ENCODE data around the gene MBLAC1. TPM values are rescaled to one million over a fixed set of nuclear protein-coding genes. Genes with fewer than 3 reads are reported as not detected.
A peak's percentile ranks its signal among the peaks of the same experiment; 100 is the strongest.

Gene MBLAC1
- total RNA-seq, 1 experiment from 2014 or later: 1.4 TPM

DNA sequence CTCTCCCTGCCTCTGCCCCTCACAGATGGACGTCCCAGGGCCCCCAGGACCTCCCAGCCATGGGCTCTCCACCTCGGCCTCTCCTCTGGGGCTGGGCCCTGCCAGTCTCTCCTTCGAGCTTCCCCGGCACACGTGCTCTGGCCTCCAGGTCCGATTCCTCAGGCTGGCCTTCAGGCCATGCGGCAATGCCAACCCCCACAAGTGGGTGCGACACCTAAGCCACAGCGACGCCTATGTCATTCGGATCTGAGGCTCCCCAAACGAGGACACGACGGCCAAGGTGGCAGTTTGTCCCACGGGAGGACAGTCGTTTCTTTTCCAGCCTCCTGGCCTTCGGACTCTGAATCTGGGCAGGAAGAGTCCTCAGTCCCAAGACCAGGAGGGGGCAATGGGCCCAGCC is 20.1 kb upstream of the MBLAC1 start:
- H3K9me3 ChIP-seq (replicated peaks): no peaks in the 10 kb centered on the region
- H3K4me3 ChIP-seq: no peak overlapping the region
- H3K4me1 ChIP-seq: no peaks in the 10 kb centered on the region
- H3K27me3 ChIP-seq: no peaks in the 10 kb centered on the region
- no peak for DNase-seq
- no peak overlapping the region for H3K27ac ChIP-seq
- H3K36me3 ChIP-seq: peaks cover 26% of the 10 kb centered on the region

GRCh38 chr7:100107125-100107737 is 19.5 kb upstream of the MBLAC1 start:
- Histone ChIP-seq H3K27me3 (no peaks in the 10 kb centered on the region), H3K36me3 (peaks cover 27% of the 10 kb centered on the region), H3K9me3 (replicated peaks) (no peaks in the 10 kb centered on the region), H3K27ac (no peak overlapping the region), H3K4me1 (no peaks in the 10 kb centered on the region), H3K4me3 (no peak overlapping the region)
- DNase-seq: no peak

DNA sequence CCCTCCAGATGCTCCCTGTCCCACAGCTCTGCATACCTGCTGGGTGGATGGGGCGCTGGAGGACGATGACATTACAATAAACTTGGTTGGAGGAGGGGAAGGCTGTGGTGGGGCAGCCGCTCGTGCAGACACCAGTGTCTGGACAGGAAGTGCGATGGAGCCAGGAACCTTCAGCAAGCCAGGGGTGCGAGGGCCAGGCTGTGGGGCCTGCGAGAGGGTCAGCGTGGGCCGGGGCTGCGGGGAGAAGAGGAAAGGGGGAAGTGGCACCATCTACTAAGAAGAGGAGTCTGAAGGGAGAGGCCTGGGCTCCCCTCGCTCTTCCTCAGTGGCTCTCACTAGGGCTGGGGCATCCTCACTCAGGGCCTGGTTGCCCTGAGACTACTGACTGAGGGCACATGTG is 18.9 kb upstream of the MBLAC1 start:
- no peaks in the 10 kb centered on the region for H3K9me3 ChIP-seq (replicated peaks)
- peaks cover 31% of the 10 kb centered on the region for H3K36me3 ChIP-seq
- no peak overlapping the region for H3K27ac ChIP-seq
- H3K27me3 ChIP-seq: no peaks in the 10 kb centered on the region
- H3K4me1 ChIP-seq: no peaks in the 10 kb centered on the region
- no peak for DNase-seq
- no peak overlapping the region for H3K4me3 ChIP-seq

- Histone ChIP-seq H3K27ac (no peak overlapping the region), H3K27me3 (no peaks in the 10 kb centered on the region), H3K9me3 (replicated peaks) (no peaks in the 10 kb centered on the region), H3K4me1 (no peaks in the 10 kb centered on the region), H3K4me3 (no peak overlapping the region), H3K36me3 (peaks cover 36% of the 10 kb centered on the region)
- DNase-seq: no peak
These were observed 17.1 kb upstream of the MBLAC1 start for GRCh38 chr7:100109521-100110163.

DNA sequence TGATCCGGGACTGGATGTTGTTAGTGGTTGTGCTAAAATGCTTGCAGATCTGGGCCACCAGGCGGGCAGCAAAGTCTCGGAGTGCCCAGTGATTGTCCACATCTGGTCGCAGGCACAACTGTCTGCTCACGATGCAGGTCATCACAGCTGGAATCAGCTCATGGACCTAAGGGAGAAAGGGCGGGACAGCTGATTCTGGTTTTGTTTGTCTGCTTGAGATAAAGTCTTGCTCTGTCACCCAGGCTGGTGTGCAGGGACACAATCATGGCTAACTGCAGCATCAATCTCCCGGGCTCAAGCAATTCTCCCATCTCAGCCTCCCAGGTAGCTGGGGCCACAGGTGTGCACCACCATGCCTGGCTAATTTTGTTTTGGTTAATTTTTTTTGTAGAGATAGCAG is 15.6 kb upstream of the MBLAC1 start:
- Histone ChIP-seq H3K36me3 (peaks cover 36% of the 10 kb centered on the region), H3K4me1 (no peaks in the 10 kb centered on the region), H3K9me3 (replicated peaks) (no peaks in the 10 kb centered on the region), H3K4me3 (no peak overlapping the region), H3K27ac (no peak overlapping the region), H3K27me3 (no peaks in the 10 kb centered on the region)
- DNase-seq: no peak

GRCh38 chr7:100111914-100112313 is 14.9 kb upstream of the MBLAC1 start:
- DNase-seq: no peak
- H3K27ac ChIP-seq: no peak overlapping the region
- H3K36me3 ChIP-seq: peaks cover 36% of the 10 kb centered on the region
- H3K4me1 ChIP-seq: no peaks in the 10 kb centered on the region
- H3K4me3 ChIP-seq: no peak overlapping the region
- H3K27me3 ChIP-seq: no peaks in the 10 kb centered on the region
- no peaks in the 10 kb centered on the region for H3K9me3 ChIP-seq (replicated peaks)

- no peak for DNase-seq
- Histone ChIP-seq H3K27ac (no peak overlapping the region), H3K4me3 (no peak overlapping the region), H3K4me1 (no peaks in the 10 kb centered on the region), H3K27me3 (no peaks in the 10 kb centered on the region), H3K36me3 (peaks cover 17% of the 10 kb centered on the region), H3K9me3 (replicated peaks) (no peaks in the 10 kb centered on the region)
These were observed 11.7 kb upstream of the MBLAC1 start for GRCh38 chr7:100115026-100115425.

GRCh38 chr7:100118388-100119071 is 8.2 kb upstream of the MBLAC1 start:
- Histone ChIP-seq H3K9me3 (replicated peaks) (no peaks in the 10 kb centered on the region), H3K36me3 (peaks cover 3% of the 10 kb centered on the region; the same call in 1 of the 2 replicates), H3K27me3 (no peaks in the 10 kb centered on the region), H3K4me3 (peak overlapping the region; percentile 80), H3K27ac (peak overlapping the region; percentile 92), H3K4me1 (no peaks in the 10 kb centered on the region)
- DNase-seq: no peak

DNA sequence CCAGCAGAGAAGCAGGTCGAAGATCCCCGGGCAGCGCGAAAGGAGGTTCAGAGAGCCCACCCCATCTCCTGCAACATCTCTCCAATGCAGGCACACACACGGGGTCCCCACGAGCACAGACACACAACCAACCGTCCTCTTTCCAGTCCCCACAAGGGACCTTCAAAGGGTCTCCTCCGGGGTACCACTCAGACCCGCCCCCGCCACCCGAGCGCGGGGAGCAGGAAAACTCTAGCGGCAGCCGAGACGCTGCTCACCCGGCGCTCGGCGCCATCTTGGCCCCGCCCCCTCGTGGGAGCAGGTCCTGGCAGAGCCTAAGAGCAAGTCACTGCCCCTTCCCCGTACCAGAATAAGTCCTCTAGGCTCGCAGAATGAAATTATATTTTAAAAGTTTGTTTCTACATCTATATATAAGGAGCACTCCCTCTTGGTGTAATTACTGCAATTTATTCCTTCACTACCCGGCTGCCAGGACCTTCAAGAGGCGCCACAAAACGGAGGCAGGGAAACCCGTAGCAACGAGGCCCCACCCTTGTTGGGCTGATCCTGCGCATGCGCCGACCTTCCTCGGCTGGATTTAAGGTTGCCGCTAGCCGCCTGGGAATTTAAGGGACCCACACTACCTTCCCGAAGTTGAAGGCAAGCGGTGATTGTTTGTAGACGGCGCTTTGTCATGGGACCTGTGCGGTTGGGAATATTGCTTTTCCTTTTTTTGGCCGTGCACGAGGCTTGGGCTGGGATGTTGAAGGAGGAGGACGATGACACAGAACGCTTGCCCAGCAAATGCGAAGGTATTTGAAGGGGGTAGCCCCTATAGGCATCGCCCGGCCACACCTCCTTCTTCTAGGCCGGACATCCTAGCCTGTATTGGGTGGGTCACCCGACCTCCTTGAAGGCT is 7.4 kb upstream of the MBLAC1 start, which contains the start of the genes CNPY4 and TAF6:
Gene CNPY4, plus strand, starts transcription at position 563 of the 898 bp plus-strand sequence. Its CDS starts 111 bp downstream, at position 674.
Gene TAF6, minus strand, starts transcription at position 287 of the 898 bp plus-strand sequence. CDS start 5,149 bp downstream, outside the sequence.
- no peaks in the 10 kb centered on the region for H3K36me3 ChIP-seq
- H3K9me3 ChIP-seq (replicated peaks): no peaks in the 10 kb centered on the region
- DNase-seq: peak; percentile 97 to 98
- H3K4me1 ChIP-seq: no peaks in the 10 kb centered on the region
- H3K27me3 ChIP-seq: no peaks in the 10 kb centered on the region
- H3K4me3 ChIP-seq: peak within 1 kb of the TSS; percentile 80
- H3K27ac ChIP-seq: peak within 1 kb of the TSS; percentile 92

GRCh38 chr7:100119970-100120732 is 6.6 kb upstream of the MBLAC1 start:
- Histone ChIP-seq H3K27ac (peak overlapping the region; percentile 92), H3K9me3 (replicated peaks) (no peaks in the 10 kb centered on the region), H3K4me3 (peak overlapping the region; percentile 80), H3K4me1 (no peaks in the 10 kb centered on the region), H3K36me3 (no peaks in the 10 kb centered on the region), H3K27me3 (no peaks in the 10 kb centered on the region)
- peak; percentile 76 to 87 for DNase-seq

GRCh38 chr7:100120733-100121036 is 6.1 kb upstream of the MBLAC1 start:
- no peaks in the 10 kb centered on the region for H3K27me3 ChIP-seq
- no peak for DNase-seq
- peak overlapping the region; percentile 80 for H3K4me3 ChIP-seq
- no peaks in the 10 kb centered on the region for H3K9me3 ChIP-seq (replicated peaks)
- H3K4me1 ChIP-seq: no peaks in the 10 kb centered on the region
- no peak overlapping the region for H3K27ac ChIP-seq
- no peaks in the 10 kb centered on the region for H3K36me3 ChIP-seq

GRCh38 chr7:100122067-100122466 is 4.7 kb upstream of the MBLAC1 start:
- DNase-seq: no peak
- Histone ChIP-seq H3K9me3 (replicated peaks) (no peaks in the 10 kb centered on the region), H3K27me3 (no peaks in the 10 kb centered on the region), H3K36me3 (no peaks in the 10 kb centered on the region), H3K4me3 (no peak overlapping the region), H3K27ac (no peak overlapping the region), H3K4me1 (no peaks in the 10 kb centered on the region)

- DNase-seq: no peak
- H3K36me3 ChIP-seq: no peaks in the 10 kb centered on the region
- H3K9me3 ChIP-seq (replicated peaks): no peaks in the 10 kb centered on the region
These were observed 4.2 kb upstream of the MBLAC1 start for GRCh38 chr7:100122568-100122967.

More at GRCh38 chr7:100122568-100122967, 4.2 kb upstream of the MBLAC1 start:
- H3K27me3 ChIP-seq: no peaks in the 10 kb centered on the region
- H3K4me3 ChIP-seq: no peak overlapping the region
- no peaks in the 10 kb centered on the region for H3K4me1 ChIP-seq
- no peak overlapping the region for H3K27ac ChIP-seq
